Kidney epithelial cell (primary cell): ENCODE data around the gene BIRC7. TPM values are rescaled to one million over a fixed set of nuclear protein-coding genes. Genes with fewer than 3 reads are reported as not detected.

ENCODE experiments used
- DNase-seq: peaks from one replicate; pipeline ENCODE4 v3.0.0-alpha.2; 2010; ENCODE audit warnings: low read depth
- H3K27me3 ChIP-seq: 2 replicates; pipeline ENCODE4 v1.6.0; 2011; ENCODE audit warnings: low read length; ENCODE audit not compliant: control insufficient read depth, insufficient read depth
- H3K36me3 ChIP-seq: 2 replicates; pipeline ENCODE4 v1.5.1; 2011; ENCODE audit warnings: low read length; ENCODE audit not compliant: control insufficient read depth, insufficient read depth
- H3K4me3 ChIP-seq: 2 replicates; pipeline ENCODE4 v1.5.1; 2011; ENCODE audit warnings: low read depth, mild to moderate bottlenecking, control low read depth, low read length
- total RNA-seq: library from RNA; depleted of rRNA; stranded (reverse); fragments of >200 nt; gene quantifications from 2 replicates; pipeline ENCODE4 v1.2.3, GENCODE V29; 2015
- TF ChIP-seq, protein P1 (sequence below): IDR thresholded peaks from 2 replicates; pipeline ENCODE4 v1.5.1; 2011; ENCODE audit warnings: mild to moderate bottlenecking, moderate library complexity, low read length, control low read depth, inconsistent platforms; ENCODE audit not compliant: insufficient read depth, poor library complexity, severe bottlenecking

The BIRC7 gene
- total RNA-seq, 1 donor from 2014 or later = 12.8 TPM

DNA sequence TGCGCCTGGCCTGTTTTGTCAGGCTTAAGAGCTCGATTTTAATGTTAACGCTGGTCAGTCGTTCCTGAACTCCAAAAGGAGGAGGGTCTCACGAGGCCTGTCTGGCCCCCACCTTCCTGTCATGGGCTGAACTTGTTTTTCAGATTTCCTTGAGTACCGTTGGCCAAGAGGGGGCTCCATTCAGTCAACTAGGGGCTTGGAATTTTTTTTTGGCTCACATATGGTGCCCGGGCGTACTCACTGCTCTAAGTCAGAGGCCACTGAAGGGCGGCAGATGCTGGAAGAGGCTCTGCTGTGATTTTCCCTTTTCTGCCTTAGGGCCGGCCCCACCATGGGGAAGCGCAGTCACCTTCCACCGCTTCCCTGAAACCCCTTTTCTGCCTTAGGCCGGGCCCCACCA is 6.9 kb upstream of the BIRC7 start:
- no peaks in the 10 kb centered on the region for H3K27me3 ChIP-seq
- H3K36me3 ChIP-seq = no peaks in the 10 kb centered on the region
- TF ChIP-seq, protein P1, sequence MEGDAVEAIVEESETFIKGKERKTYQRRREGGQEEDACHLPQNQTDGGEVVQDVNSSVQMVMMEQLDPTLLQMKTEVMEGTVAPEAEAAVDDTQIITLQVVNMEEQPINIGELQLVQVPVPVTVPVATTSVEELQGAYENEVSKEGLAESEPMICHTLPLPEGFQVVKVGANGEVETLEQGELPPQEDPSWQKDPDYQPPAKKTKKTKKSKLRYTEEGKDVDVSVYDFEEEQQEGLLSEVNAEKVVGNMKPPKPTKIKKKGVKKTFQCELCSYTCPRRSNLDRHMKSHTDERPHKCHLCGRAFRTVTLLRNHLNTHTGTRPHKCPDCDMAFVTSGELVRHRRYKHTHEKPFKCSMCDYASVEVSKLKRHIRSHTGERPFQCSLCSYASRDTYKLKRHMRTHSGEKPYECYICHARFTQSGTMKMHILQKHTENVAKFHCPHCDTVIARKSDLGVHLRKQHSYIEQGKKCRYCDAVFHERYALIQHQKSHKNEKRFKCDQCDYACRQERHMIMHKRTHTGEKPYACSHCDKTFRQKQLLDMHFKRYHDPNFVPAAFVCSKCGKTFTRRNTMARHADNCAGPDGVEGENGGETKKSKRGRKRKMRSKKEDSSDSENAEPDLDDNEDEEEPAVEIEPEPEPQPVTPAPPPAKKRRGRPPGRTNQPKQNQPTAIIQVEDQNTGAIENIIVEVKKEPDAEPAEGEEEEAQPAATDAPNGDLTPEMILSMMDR = no peak
- H3K4me3 ChIP-seq = no peak overlapping the region
- no peak for DNase-seq

DNA sequence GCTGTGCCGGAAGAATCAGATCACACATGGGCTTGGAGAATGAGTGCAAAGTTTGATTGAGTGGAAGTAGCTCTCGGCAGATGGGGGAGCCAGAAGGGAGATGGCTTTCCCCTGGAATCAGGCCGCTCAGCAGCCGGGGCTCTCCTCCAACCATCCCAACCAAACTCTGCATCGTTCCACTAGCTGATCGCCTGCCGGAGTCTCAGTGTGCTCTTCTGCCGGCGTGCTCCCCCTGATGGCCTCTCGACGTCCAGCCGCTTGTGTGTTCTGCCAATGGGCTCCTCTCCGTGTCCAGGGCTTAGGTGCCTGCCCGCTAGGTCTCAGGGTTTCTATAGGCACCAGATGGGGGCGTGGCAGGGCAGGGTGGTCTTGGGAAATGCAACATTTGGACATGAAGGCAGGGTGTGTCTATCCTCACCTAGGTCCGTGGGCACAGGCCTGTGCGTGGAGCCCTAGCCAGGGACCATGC is 4.9 kb upstream of the BIRC7 start:
- Histone ChIP-seq H3K36me3 (no peaks in the 10 kb centered on the region), H3K27me3 (no peaks in the 10 kb centered on the region), H3K4me3 (no peak overlapping the region)
- no peak for DNase-seq
- TF ChIP-seq, protein P1 = peak; percentile 59

DNA sequence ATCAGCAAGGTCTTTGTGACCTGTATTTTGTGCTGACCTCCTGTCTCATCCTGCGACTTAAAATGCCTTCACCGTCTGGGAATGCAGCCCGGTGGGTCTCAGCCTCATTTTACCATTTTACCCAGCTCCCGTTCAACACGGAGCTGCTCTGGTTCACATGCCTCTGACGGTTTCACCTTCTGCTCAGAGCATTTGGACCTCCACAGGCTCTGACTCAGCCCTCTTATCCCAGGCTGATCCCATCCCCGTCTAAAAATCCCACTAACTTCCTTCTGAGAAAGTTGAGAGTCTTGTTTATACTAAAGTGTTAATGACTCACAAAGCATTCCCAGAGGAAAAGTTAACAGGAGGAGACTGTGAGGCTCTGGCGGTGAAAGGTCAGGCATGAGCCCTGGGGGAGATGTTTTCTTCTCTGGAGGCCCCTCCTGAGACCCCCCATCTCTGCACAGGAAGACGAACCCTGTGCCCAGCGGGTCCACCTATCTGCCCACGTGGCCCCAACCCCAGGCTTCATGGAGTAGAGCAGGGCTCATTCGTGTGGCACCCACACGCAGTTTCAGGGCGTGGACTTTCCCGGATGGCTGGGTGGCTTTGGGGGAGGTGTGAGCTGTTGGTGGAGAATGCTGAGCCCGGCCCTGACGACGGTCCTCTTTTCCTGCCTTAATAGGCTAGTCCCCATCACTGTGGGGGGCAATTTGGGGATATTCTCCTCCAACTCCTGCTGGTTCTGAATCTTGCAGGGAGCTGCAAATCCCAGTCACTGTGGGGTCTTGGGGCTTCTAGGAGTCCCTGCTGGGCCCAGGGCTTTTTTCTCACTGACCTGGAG is 3.3 kb upstream of the BIRC7 start:
- Histone ChIP-seq H3K27me3 (no peaks in the 10 kb centered on the region), H3K4me3 (no peak overlapping the region), H3K36me3 (no peaks in the 10 kb centered on the region)
- peak; percentile 87 for DNase-seq
- TF ChIP-seq, protein P1 = no peak

DNA sequence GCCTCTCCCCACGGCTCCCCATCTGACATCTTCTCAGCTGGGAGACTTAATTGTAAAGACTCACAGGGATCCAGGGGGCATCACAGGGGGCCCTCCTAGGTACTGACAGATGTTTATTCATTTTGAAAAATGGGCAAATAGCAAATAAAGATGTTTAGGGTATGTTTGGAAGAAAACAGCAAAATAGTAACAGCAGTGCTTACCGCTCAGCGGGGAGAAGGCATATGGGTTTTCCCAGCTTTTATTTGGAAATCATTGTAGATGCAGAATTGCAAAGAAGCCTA is 2.7 kb upstream of the BIRC7 start:
- H3K36me3 ChIP-seq = no peaks in the 10 kb centered on the region
- no peak overlapping the region for H3K4me3 ChIP-seq
- TF ChIP-seq, protein P1 = no peak
- H3K27me3 ChIP-seq = no peaks in the 10 kb centered on the region
- DNase-seq = no peak

DNA sequence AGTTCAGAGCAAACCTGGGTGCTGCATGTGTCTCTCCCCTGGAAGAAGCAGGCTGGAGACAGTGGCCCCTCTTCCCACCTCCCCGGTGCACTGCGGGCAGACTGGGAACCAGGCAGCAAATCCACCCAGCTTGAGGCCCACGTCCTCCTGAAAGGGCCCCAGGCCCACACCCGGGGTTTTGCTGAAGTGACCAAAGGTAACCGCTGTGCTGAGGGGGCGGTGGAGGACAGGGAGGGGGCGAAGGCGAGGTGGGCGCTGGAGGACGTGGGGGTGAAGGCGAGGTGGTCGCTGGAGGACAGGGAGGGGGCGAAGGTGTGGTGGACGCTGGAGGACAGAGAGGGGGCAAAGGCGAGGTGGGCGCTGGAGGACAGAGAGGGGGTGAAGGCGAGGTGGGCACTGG is 1.8 kb upstream of the BIRC7 start:
- Histone ChIP-seq H3K4me3 (no peak overlapping the region), H3K36me3 (no peaks in the 10 kb centered on the region), H3K27me3 (no peaks in the 10 kb centered on the region)
- no peak for DNase-seq
- TF ChIP-seq, protein P1 = no peak
